Measurements from ENCODE around the gene TTLL9.
"Not testable (repeated sequence)": the region's sequence is repeated elsewhere in the genome, so short reads cannot be mapped to it uniquely, and the experiment has no call there.

The TTLL9 gene

GRCh38 chr20:31869942-31870725 is at the start of gene TTLL9, which contains the start of gene DUSP15:
Gene TTLL9 (plus strand): TSS chr20:31870634. CDS start chr20:31871127, 493 bp downstream.
Gene DUSP15 (minus strand): TSS chr20:31870527. CDS start chr20:31870337, 190 bp downstream.
- no peak for DNase-seq (ENCODE audit: low read depth in 2 of 2, low spot score in 1 of 2)

DNA sequence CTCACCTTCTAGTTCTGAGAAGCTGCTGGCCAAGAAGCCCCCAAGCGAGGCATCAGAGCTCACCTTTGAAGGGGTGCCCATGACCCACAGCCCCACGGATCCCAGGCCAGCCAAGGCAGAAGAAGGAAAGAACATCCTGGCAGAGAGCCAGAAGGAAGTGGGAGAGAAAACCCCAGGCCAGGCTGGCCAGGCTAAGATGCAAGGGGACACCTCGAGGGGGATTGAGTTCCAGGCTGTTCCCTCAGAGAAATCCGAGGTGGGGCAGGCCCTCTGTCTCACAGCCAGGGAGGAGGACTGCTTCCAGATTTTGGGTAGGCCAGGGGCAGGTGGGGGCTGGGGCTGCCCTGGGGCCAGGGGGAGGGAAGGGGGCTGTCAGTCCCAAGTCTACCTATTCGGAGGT is 49.0 kb upstream of the TTLL9 start:
- DNase-seq (ENCODE audit: low read depth in 2 of 2, low spot score in 1 of 2): no peak

GRCh38 chr20:31822421-31823330 is 47.8 kb upstream of the TTLL9 start:
- DNase-seq (ENCODE audit: low read depth in 2 of 2, low spot score in 1 of 2): peak; percentile 42 to 64

DNA sequence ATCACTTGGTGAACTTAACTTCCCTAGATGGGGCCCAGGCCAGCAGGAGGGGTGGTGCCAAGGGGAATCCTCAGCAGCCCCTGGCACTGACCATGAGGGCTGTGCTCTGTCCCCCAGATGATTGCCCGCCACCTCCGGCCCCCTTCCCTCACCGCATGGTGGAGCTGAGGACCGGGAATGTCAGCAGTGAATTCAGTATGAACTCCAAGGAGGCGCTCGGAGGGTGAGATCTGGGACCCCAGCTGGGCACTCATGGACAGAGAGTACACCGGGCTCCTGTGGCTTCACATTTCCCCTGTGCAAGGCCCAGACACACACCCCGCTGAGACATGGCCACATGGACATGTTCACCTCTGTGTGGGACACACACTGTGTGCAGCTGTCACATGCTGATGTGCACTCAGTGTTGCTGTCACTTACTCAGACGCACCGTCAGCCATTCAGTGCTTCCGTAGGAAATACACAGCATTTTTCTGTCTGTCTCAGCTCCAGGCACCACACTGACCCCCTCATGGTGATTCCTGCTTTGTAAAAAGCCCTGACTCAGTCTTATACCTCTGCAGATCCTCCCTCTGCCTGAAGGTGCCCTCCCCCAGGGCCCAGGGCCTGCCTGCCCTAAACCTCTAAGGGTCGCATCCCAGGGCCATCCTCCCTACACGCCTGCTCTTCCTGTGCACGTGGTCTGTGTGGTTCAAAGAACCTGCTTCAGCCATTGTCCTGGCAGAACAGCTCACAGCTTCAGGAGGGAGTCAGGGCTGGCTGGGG is 46.9 kb upstream of the TTLL9 start:
- no peak for DNase-seq (ENCODE audit: low read depth in 2 of 2, low spot score in 1 of 2)

GRCh38 chr20:31824125-31824485 is 46.3 kb upstream of the TTLL9 start:
- no peak for DNase-seq (ENCODE audit: low read depth in 2 of 2, low spot score in 1 of 2)

GRCh38 chr20:31824554-31825313 is 45.7 kb upstream of the TTLL9 start:
- no peak for DNase-seq (ENCODE audit: low read depth in 2 of 2, low spot score in 1 of 2)

DNA sequence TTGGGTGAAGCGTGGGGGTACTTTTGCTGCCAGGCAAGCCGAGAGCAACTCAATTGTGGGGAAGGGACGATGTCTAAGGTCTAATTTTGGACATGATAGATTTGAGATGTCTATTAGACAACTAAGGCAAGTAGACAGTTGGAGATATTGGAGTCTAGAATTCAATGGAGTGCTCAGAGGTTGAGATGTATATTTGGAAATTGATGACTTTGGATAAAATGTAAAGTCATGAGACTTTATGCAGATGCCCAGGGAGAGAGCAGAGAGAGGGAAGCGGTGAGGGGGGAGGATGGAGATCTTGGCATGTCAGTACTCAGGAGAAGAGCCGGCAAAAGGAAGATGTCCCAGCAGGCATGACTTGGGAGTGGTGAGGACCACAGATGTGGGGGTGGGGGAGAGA is 44.4 kb upstream of the TTLL9 start:
- no peak for DNase-seq (ENCODE audit: low read depth in 2 of 2, low spot score in 1 of 2)

DNA sequence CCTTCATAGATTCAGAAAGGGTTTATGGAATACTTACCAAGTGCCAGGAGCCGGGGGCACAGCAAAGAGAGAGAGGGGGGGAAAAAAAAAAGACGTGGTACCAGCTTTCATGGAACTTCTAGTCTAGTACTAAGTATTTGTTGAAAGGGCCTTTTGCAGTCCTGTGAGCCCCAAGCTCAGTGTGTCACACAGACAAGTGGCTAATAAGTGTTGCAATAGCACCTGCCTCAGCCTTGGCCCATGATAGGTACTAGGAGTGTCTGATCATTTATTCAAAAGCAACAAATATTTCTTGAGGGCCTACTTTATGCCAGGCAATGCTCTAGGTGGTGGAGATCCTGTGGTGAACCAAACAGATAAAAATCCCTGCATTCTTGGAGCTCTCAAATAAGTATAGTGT is 43.4 kb upstream of the TTLL9 start:
- DNase-seq (ENCODE audit: low read depth in 2 of 2, low spot score in 1 of 2): no peak

DNA sequence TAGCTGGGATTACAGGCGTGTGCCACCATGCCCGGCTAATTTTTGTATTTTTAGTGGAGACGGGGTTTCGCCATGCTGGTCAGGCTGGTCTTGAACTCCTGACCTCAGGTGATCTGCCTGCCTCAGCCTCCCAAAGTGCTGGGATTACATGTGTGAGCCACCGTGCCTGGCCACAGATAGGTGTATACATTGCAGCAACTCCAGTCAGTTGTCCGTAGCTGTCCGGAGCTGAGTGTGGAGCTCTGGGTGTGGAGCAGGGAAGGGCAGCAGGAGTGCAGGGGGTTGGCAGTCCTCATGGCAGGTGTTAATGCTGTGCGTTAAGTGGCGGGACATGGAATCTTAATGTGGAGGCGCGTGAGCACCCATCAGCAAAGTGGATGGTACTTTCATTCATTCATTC is 42.4 kb upstream of the TTLL9 start:
- DNase-seq (ENCODE audit: low read depth in 2 of 2, low spot score in 1 of 2): not testable (repeated sequence)

- no peak for DNase-seq (ENCODE audit: low read depth in 2 of 2, low spot score in 1 of 2)
Measured at GRCh38 chr20:31829731-31830130, 40.7 kb upstream of the TTLL9 start.

DNA sequence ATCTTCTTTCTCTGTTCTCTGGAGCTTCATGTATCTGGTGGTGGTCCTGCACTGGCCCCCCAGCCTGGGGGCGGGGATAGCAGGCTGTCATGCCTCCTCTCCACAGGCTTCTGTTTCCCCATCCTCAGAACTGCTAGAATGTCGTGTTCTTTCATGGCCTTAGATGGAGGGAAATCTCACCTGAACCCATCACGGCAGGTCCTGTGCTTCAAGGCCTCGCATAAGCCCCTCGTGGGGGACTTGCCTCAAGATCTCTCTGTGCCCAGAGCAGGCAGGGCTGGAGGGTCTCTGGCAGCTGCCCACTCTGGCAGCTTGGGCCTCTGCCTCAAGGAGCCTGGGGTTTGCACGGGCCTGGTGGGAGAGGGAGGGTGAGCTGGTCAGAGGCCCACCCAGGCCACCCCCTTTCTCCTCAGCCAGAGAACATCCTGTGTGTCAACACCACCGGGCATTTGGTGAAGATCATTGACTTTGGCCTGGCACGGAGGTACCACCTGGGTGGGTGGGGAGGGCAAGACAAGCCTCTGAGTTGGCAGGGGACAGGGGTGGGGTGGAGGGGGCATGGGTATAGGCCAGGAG is 39.9 kb upstream of the TTLL9 start:
- no peak for DNase-seq (ENCODE audit: low read depth in 2 of 2, low spot score in 1 of 2)

- DNase-seq (ENCODE audit: low read depth in 2 of 2, low spot score in 1 of 2): no peak
Measured at GRCh38 chr20:31831211-31831610, 39.2 kb upstream of the TTLL9 start.

DNA sequence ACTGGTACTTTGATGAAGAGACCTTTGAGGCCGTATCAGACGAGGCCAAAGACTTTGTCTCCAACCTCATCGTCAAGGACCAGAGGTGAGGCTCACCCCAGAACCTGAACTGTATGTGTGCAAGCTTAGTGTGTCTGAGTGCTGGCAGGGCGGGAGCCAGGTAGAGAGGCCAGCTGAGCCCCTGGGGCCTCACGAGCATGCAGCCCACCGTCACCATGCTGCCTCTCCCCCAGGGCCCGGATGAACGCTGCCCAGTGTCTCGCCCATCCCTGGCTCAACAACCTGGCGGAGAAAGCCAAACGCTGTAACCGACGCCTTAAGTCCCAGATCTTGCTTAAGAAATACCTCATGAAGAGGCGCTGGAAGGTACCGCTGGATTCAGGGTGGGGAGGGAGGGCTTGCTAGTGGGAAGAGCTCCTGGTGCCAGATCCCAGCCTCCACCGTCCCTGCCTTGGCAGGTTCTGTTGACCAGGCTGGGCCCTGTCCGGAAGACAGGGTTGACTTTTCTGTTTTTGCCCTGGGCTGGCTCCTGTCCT is 38.6 kb upstream of the TTLL9 start:
- DNase-seq (ENCODE audit: low read depth in 2 of 2, low spot score in 1 of 2): no peak

DNA sequence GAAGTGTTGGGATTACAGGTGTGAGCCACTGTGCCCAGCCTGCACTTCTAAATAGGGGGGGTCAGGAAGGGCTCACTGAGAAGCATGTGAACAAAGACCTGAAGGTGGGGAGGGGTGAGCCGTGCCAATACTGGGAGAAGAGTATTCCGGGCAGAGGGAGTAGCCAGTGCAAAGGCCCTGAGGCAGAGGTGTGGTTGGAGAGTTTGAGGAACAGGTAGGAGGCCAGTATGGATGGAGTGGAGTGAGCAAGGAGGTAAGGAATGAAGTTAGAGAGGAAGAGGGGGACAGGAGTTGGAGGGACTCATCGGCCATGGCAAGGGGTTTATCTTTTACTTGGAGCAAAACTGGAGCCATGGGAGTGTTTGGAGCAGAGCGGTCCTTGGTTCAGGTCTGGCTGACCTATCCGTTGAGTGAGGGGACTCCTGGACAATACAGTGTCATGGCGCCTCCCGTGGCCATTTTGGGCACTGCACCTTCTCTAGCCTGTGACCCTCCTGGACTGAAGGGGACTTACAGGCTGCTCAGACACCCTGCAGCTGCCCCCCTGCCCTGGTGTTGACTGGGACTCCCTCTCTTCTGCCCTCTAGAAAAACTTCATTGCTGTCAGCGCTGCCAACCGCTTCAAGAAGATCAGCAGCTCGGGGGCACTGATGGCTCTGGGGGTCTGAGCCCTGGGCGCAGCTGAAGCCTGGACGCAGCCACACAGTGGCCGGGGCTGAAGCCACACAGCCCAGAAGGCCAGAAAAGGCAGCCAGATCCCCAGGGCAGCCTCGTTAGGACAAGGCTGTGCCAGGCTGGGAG is 37.1 kb upstream of the TTLL9 start:
- DNase-seq (ENCODE audit: low read depth in 2 of 2, low spot score in 1 of 2): peak; percentile 12 to 35

DNA sequence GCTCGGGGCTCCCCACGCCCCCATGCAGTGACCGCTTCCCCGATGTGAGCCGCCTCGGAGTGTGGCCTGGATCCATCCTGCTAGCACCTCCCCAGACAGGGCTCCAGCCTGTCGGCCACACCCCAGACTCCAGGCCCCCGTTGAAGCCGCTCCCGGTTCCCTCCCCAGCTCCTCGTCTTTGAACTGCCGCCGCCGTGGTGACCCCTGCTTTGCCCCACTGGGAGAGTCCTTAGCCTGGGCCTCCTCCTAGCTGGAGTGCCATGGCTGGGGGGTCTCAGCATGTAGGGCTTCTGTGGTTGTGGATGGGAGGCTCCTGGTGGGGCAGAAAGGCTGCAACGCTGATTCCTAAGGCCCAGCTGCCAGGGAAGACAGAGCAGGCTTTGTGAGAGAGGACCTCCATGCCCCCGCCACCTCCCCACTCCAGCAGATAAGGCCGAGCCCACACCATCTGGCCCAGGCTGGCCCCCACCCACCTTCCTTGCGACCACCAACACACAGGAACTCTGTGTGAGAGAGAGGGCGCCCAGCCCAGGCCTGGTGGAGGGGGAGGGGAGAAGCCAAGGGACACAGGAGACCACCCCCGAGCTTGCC is 36.4 kb upstream of the TTLL9 start:
- no peak for DNase-seq (ENCODE audit: low read depth in 2 of 2, low spot score in 1 of 2)

GRCh38 chr20:31835554-31835953 is 34.9 kb upstream of the TTLL9 start:
- no peak for DNase-seq (ENCODE audit: low read depth in 2 of 2, low spot score in 1 of 2)

DNA sequence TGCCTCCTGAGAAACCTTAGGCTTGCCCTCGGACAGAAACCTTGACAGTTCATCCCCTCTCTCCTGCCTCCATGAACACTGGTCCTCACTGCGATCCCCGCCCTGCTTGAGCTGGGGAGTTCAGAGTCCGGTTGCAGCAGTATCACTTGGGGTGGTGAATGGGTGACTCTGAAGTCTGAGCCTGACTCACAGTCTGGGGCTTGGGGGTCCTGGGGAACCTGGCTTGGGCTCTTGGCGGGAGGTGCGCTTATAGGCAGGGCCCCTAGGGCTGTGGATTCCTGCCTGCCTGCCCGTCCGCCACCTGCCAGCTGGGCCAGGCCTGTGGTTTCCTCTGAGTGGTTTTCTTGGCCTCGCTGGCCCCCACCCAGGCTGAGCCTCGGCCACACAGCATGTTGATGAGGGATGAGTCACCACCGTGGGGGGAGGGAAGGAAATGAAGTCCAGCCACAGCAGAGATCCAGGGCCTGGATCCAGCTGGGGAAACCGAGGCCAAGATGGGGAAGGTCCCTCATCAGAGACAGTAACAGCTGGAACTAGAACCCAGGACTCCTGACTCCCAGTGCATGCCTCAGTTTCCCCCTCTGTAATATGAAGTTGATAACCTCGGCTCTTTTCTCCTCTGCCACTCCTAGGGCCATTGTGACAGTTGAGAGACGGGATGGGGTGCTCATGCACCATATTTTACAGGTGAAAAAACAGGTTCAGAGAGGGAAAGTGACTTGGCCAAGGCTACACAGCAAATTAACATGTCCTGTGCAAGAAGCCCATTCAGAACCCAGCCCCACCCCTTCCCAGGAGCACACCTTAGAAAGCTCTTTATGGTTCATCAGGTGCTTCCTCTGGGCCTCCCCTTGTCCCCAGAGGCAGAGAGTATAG is 34.2 kb upstream of the TTLL9 start:
- no peak for DNase-seq (ENCODE audit: low read depth in 2 of 2, low spot score in 1 of 2)
